ENCODE results near the gene EHD4.
A peak's percentile ranks its signal among the peaks of the same experiment; 100 is the strongest.

Gene EHD4

GRCh38 chr15:41922353-41922752, 50.0 kb downstream of the EHD4 start:
- Mint-ChIP-seq H3K27ac (no peak overlapping the region), H3K4me3 (no peak overlapping the region), H3K9me3 (no peaks in the 10 kb centered on the region), H3K4me1 (ENCODE audit: low read depth) (peaks cover 52% of the 10 kb centered on the region), H3K36me3 (ENCODE audit: low read depth) (peaks cover 31% of the 10 kb centered on the region), H3K27me3 (ENCODE audit: low read depth) (no peaks in the 10 kb centered on the region)

DNA sequence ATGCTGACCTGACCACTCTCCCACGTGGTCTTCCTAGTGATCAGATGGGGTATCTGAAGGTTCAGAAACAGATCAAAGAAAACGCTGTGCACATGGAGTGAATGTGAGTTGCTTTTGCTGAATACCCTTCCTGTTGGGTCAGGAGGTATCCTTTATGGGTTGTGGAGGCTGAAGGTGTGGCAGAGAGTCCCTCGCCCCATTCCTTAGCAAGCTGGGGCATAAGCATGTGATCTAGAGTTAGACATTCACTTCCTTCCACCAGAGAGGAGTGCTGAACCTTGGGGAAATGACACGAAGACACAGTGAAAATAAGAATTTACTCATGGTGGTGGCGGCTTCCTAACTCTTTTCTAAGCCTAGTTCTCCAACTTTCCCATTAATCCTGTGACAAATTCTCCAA, 50.7 kb downstream of the EHD4 start:
- peaks cover 50% of the 10 kb centered on the region for H3K4me1 Mint-ChIP-seq (ENCODE audit: low read depth)
- no peak overlapping the region for H3K27ac Mint-ChIP-seq
- H3K27me3 Mint-ChIP-seq (ENCODE audit: low read depth): no peaks in the 10 kb centered on the region
- peaks cover 32% of the 10 kb centered on the region for H3K36me3 Mint-ChIP-seq (ENCODE audit: low read depth)
- H3K4me3 Mint-ChIP-seq: no peak overlapping the region
- H3K9me3 Mint-ChIP-seq: no peaks in the 10 kb centered on the region

DNA sequence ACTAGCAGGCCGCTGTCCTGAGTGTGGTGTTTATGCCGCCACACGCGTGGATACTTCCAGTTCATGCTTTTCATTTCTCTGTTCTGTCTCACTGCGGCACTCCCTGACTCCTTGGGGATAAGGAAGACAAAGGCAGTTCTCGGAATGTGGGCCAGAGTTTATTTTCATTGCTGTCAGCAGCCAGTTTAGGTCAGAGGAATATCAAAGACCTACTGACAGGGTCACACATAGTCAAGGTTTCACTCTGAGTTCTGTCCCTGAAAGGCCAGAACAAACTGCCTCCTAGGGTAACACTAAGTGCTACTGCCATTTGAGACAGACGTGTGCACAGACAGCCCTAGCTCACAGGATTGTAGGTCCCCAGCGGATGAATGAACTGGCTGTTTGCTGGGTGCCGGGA, 51.2 kb downstream of the EHD4 start:
- no peaks in the 10 kb centered on the region for H3K27me3 Mint-ChIP-seq (ENCODE audit: low read depth)
- no peak overlapping the region for H3K4me3 Mint-ChIP-seq
- no peak overlapping the region for H3K27ac Mint-ChIP-seq
- no peaks in the 10 kb centered on the region for H3K9me3 Mint-ChIP-seq
- peaks cover 32% of the 10 kb centered on the region for H3K36me3 Mint-ChIP-seq (ENCODE audit: low read depth)
- H3K4me1 Mint-ChIP-seq (ENCODE audit: low read depth): peaks cover 51% of the 10 kb centered on the region

DNA sequence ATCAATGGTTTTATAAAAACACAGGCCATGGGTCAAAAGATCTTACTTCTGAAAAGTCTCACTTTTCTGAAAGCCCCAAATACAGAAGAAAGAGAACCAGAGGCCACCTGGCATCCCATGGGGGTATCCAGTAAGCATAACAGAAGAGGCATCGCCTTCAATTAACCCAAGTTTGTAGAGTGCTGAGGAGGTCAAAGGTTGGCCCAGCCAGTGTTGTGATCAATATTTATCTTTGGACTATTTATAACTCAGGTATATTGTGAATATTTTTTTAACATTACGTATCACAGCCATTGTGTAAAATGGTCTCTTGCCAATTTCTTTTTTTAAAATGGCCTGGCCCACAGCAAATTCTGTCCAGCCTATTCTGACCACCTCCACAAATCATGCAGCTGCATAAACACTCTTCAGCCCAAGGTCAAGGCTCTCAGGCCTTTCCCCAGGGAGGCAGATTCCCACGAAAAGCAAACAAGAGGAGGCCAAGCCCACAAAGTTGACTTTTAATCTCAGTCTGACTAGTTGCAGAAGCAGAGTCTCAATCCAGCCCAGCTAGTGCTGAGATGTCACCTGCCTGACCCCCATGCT, 52.3 kb downstream of the EHD4 start:
- Mint-ChIP-seq H3K9me3 (no peaks in the 10 kb centered on the region), H3K36me3 (ENCODE audit: low read depth) (peaks cover 34% of the 10 kb centered on the region), H3K4me3 (no peak overlapping the region), H3K27me3 (ENCODE audit: low read depth) (no peaks in the 10 kb centered on the region), H3K27ac (no peak overlapping the region), H3K4me1 (ENCODE audit: low read depth) (peaks cover 50% of the 10 kb centered on the region)

- peaks cover 31% of the 10 kb centered on the region for H3K36me3 Mint-ChIP-seq (ENCODE audit: low read depth)
Observed at GRCh38 chr15:41919201-41919820, 53.0 kb downstream of the EHD4 start.

GRCh38 chr15:41918506-41919126, 53.7 kb downstream of the EHD4 start:
- no peaks in the 10 kb centered on the region for H3K9me3 Mint-ChIP-seq
- H3K4me1 Mint-ChIP-seq (ENCODE audit: low read depth): peaks cover 42% of the 10 kb centered on the region
- H3K27me3 Mint-ChIP-seq (ENCODE audit: low read depth): no peaks in the 10 kb centered on the region
- H3K27ac Mint-ChIP-seq: no peak overlapping the region
- H3K4me3 Mint-ChIP-seq: no peak overlapping the region
- peaks cover 30% of the 10 kb centered on the region for H3K36me3 Mint-ChIP-seq (ENCODE audit: low read depth)

More at GRCh38 chr15:41919201-41919820, 53.0 kb downstream of the EHD4 start:
- no peak overlapping the region for H3K27ac Mint-ChIP-seq
- H3K4me3 Mint-ChIP-seq: no peak overlapping the region
- no peaks in the 10 kb centered on the region for H3K27me3 Mint-ChIP-seq (ENCODE audit: low read depth)
- peaks cover 47% of the 10 kb centered on the region for H3K4me1 Mint-ChIP-seq (ENCODE audit: low read depth)
- H3K9me3 Mint-ChIP-seq: no peaks in the 10 kb centered on the region

- no peaks in the 10 kb centered on the region for H3K27me3 Mint-ChIP-seq (ENCODE audit: low read depth)
- peaks cover 27% of the 10 kb centered on the region for H3K36me3 Mint-ChIP-seq (ENCODE audit: low read depth)
- no peaks in the 10 kb centered on the region for H3K9me3 Mint-ChIP-seq
- H3K4me3 Mint-ChIP-seq: no peak overlapping the region
- H3K27ac Mint-ChIP-seq: peak overlapping the region; percentile 17
- H3K4me1 Mint-ChIP-seq (ENCODE audit: low read depth): peaks cover 36% of the 10 kb centered on the region
Observed at GRCh38 chr15:41917767-41918430, 54.5 kb downstream of the EHD4 start.

DNA sequence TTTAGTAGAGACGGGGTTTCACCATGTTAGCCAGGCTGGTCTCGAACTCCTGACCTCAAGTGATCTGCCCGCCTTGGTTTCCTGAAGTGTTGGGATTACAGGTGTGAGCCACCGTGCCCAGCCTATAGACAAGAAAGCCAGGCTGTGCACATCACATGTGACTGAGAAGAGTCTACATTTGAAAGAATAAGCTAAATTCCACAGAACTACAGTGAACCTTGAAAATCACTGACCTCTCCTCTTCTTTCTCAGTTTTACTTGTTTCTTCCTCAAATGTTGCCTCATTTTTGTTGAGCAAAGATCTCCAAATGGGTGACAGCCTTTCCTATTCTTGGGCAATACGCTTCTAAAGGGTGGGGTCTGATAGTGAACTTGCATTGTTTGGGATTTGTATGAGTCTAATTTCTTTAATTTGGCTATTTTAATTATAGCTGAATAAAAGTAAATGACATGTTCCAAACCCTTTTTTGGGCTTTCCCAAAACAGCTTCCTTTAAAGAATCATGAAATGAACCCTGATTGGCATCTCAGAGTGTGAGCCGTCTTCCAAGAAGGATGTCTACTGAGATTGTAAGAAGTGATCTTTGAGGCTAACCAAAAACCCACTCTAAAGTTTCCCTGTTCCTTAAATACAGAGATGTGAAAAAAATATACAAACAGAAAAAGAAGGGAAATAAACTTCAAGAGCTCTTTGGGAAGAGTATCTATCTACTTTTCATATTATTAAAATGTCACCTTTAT, 56.9 kb downstream of the EHD4 start:
- H3K4me1 Mint-ChIP-seq (ENCODE audit: low read depth): peaks cover 24% of the 10 kb centered on the region
- no peaks in the 10 kb centered on the region for H3K9me3 Mint-ChIP-seq
- H3K27ac Mint-ChIP-seq: no peak overlapping the region
- H3K36me3 Mint-ChIP-seq (ENCODE audit: low read depth): peaks cover 22% of the 10 kb centered on the region
- no peaks in the 10 kb centered on the region for H3K27me3 Mint-ChIP-seq (ENCODE audit: low read depth)
- no peak overlapping the region for H3K4me3 Mint-ChIP-seq

- H3K27me3 Mint-ChIP-seq (ENCODE audit: low read depth): no peaks in the 10 kb centered on the region
- H3K27ac Mint-ChIP-seq: no peak overlapping the region
- H3K4me3 Mint-ChIP-seq: no peak overlapping the region
- no peaks in the 10 kb centered on the region for H3K9me3 Mint-ChIP-seq
- peaks cover 25% of the 10 kb centered on the region for H3K36me3 Mint-ChIP-seq (ENCODE audit: low read depth)
- peaks cover 24% of the 10 kb centered on the region for H3K4me1 Mint-ChIP-seq (ENCODE audit: low read depth)
Observed at GRCh38 chr15:41914411-41914810, 57.9 kb downstream of the EHD4 start.

- Mint-ChIP-seq H3K4me1 (ENCODE audit: low read depth) (peaks cover 21% of the 10 kb centered on the region), H3K27ac (no peak overlapping the region), H3K4me3 (no peak overlapping the region), H3K36me3 (ENCODE audit: low read depth) (peaks cover 29% of the 10 kb centered on the region), H3K27me3 (ENCODE audit: low read depth) (no peaks in the 10 kb centered on the region), H3K9me3 (no peaks in the 10 kb centered on the region)
Observed at GRCh38 chr15:41913256-41913655, 59.1 kb downstream of the EHD4 start.

- no peak overlapping the region for H3K4me3 Mint-ChIP-seq
- no peaks in the 10 kb centered on the region for H3K27me3 Mint-ChIP-seq (ENCODE audit: low read depth)
- peaks cover 14% of the 10 kb centered on the region for H3K4me1 Mint-ChIP-seq (ENCODE audit: low read depth)
- no peaks in the 10 kb centered on the region for H3K9me3 Mint-ChIP-seq
- peaks cover 30% of the 10 kb centered on the region for H3K36me3 Mint-ChIP-seq (ENCODE audit: low read depth)
- no peak overlapping the region for H3K27ac Mint-ChIP-seq
Observed at GRCh38 chr15:41911691-41912345, 60.5 kb downstream of the EHD4 start.

DNA sequence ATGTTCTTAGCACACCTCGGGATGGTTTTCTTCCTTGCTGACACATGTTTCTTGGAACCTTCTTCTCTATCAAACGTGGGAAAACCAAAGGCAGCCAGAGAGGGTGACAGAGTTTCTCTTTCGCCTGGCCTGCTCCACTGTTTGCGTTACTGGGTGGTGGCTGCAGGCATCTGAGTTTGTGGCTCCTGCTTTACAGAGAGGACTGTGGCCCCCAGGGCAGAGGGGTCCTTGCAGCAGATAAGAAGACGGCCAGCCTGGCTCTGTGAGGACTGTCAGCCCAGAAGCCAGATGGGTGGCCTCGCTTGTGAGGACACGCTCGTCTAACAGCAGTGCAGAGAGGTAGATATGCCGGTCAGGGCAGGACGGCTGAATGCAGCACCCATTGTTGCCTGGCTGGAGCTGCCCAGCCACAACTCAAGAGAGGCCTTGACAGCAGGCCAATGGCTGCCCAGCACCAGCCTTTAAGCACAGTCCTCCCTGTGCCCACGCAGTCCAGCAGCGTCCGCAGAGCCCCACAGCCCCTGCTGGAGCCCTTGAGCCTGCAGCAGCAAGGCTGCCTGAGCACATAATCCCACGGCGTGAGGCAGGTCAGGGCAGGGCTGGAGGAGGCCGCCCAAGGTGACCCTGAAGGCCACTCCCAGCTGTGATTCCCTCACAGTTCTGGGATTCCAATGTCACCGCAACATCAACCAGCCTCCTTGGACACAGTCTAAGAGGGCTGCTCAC, 63.5 kb downstream of the EHD4 start:
- no peak overlapping the region for H3K27ac Mint-ChIP-seq
- peaks cover 34% of the 10 kb centered on the region for H3K36me3 Mint-ChIP-seq (ENCODE audit: low read depth)
- H3K27me3 Mint-ChIP-seq (ENCODE audit: low read depth): no peaks in the 10 kb centered on the region

GRCh38 chr15:41907141-41907540, 65.2 kb downstream of the EHD4 start:
- Mint-ChIP-seq H3K27ac (no peak overlapping the region), H3K27me3 (ENCODE audit: low read depth) (no peaks in the 10 kb centered on the region), H3K36me3 (ENCODE audit: low read depth) (peaks cover 35% of the 10 kb centered on the region), H3K4me1 (ENCODE audit: low read depth) (peaks cover 14% of the 10 kb centered on the region), H3K9me3 (peaks cover 4% of the 10 kb centered on the region), H3K4me3 (no peak overlapping the region)

More for the DNA sequence above, 63.5 kb downstream of the EHD4 start:
- Mint-ChIP-seq H3K4me3 (no peak overlapping the region), H3K4me1 (ENCODE audit: low read depth) (peaks cover 14% of the 10 kb centered on the region), H3K9me3 (peaks cover 4% of the 10 kb centered on the region)
